ENCODE measurements around the gene OR51E2. TPM values are rescaled to one million over a fixed set of nuclear protein-coding genes. Genes with fewer than 3 reads are reported as not detected.

Gene OR51E2
- total and polyA plus RNA-seq, 2 experiments from 2014 or later = not detected

DNA sequence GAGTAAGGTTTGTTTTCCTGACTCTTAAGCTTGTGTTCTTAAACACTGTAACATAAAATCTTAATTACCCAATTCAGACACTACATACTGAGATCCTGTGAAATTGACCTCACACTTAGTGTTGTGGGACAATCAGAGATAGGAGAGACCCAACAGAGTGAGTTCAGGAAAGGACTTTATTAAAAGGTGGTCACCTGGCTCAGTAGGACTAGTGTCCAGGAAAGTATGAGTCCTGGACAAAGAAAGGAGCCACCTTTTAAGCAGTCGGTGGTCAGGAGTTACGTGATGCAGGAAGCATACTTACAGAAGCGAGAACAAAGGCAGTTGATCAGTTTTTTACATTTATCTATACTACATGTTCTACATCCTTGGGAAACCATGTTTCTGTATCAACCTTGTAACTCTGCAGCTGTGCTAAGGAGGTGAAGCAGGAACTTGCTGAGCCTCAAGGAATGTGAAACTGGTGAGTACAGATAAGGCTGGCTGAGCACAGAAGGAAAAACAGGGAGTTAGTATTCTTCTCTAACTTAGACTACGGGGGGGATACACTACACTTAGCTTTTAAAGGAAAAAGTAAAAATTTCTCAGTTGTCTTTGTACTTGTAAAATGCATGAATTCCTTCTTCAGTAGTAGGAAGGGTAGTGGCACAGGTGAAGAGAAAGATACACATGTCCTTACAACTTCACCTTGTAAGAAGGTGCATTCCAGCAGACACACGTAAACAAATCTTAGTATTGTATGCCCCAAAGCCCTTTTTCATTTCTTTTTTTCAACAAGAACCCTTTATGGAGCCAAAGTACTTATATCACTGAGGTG is 38.8 kb downstream of the OR51E2 start:
- Histone ChIP-seq H3K4me1 (ENCODE audit: low read depth) (peaks cover 3% of the 10 kb centered on the region), H3K9me3 (ENCODE audit: low read depth) (no peaks in the 10 kb centered on the region), H3K27ac (no peak overlapping the region), H3K4me3 (no peak overlapping the region), H3K36me3 (no peaks in the 10 kb centered on the region), H3K27me3 (no peaks in the 10 kb centered on the region)
- TF ChIP-seq, protein P1, sequence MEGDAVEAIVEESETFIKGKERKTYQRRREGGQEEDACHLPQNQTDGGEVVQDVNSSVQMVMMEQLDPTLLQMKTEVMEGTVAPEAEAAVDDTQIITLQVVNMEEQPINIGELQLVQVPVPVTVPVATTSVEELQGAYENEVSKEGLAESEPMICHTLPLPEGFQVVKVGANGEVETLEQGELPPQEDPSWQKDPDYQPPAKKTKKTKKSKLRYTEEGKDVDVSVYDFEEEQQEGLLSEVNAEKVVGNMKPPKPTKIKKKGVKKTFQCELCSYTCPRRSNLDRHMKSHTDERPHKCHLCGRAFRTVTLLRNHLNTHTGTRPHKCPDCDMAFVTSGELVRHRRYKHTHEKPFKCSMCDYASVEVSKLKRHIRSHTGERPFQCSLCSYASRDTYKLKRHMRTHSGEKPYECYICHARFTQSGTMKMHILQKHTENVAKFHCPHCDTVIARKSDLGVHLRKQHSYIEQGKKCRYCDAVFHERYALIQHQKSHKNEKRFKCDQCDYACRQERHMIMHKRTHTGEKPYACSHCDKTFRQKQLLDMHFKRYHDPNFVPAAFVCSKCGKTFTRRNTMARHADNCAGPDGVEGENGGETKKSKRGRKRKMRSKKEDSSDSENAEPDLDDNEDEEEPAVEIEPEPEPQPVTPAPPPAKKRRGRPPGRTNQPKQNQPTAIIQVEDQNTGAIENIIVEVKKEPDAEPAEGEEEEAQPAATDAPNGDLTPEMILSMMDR (IDR thresholded peaks at IDR 0.05; ENCODE audit: low read depth, low read length) = no peak
- DNase-seq (ENCODE audit: low read depth in 1 of 2, low spot score in 1 of 2) = peak in 1 of 2 donors; percentile 13

- Histone ChIP-seq H3K4me3 (no peak overlapping the region), H3K9me3 (ENCODE audit: low read depth) (no peaks in the 10 kb centered on the region), H3K4me1 (ENCODE audit: low read depth) (no peaks in the 10 kb centered on the region), H3K36me3 (no peaks in the 10 kb centered on the region), H3K27ac (no peak overlapping the region), H3K27me3 (no peaks in the 10 kb centered on the region)
- no peak for DNase-seq (ENCODE audit: low read depth in 1 of 2, low spot score in 1 of 2)
- TF ChIP-seq, protein P1 (IDR thresholded peaks at IDR 0.05; ENCODE audit: low read depth, low read length) = no peak
Observed at GRCh38 chr11:4654635-4655369, 42.9 kb downstream of the OR51E2 start.

DNA sequence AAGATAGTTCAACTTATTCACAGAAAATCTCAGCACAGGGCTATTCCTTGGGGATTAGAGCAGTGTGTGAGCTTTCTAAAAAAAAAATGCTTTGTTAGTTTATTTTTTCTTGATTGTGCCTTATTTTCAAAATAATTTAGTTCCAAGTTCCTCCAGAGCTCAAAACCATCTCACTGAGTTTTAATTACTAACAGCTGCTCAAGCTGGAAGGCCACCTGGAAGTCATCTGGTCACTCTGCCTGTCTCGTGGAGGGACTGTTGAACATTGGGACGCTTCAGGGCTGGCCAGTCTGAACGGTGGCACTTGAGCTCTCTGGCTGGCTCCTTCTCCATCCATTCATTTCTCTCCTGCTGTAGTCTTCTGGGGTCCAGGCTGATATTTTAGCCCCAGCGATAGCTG is 49.9 kb downstream of the OR51E2 start:
- Histone ChIP-seq H3K27me3 (no peaks in the 10 kb centered on the region), H3K4me1 (ENCODE audit: low read depth) (no peaks in the 10 kb centered on the region), H3K4me3 (no peak overlapping the region), H3K9me3 (ENCODE audit: low read depth) (no peaks in the 10 kb centered on the region), H3K27ac (no peak overlapping the region), H3K36me3 (no peaks in the 10 kb centered on the region)
- DNase-seq (ENCODE audit: low read depth in 1 of 2, low spot score in 1 of 2) = no peak
- TF ChIP-seq, protein P1 (IDR thresholded peaks at IDR 0.05; ENCODE audit: low read depth, low read length) = no peak

DNA sequence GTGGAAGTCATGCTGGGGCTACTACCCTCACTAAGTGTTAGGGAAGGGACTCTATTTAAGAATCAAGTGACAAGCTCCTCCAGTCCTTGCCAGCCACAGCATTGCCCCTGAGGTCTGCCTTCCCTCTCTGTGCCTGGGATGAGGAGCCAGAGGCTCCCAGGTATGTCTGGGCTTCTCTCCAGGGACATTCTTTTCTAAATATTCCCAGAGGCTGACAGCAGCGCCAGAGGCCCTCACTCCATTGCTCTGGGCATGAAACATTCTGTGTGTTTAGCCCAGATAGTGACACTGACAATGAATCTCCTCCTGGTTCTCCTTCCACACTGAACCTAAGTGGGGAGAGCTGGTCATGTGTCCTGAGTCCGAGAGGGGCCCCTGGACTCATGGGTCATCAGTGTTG is 51.7 kb downstream of the OR51E2 start:
- no peak for DNase-seq (ENCODE audit: low read depth in 1 of 2, low spot score in 1 of 2)
- no peaks in the 10 kb centered on the region for H3K4me1 ChIP-seq (ENCODE audit: low read depth)
- no peak overlapping the region for H3K4me3 ChIP-seq
- H3K27ac ChIP-seq = no peak overlapping the region
- TF ChIP-seq, protein P1 (IDR thresholded peaks at IDR 0.05; ENCODE audit: low read depth, low read length) = no peak
- H3K27me3 ChIP-seq = no peaks in the 10 kb centered on the region
- H3K9me3 ChIP-seq (ENCODE audit: low read depth) = no peaks in the 10 kb centered on the region
- no peaks in the 10 kb centered on the region for H3K36me3 ChIP-seq

GRCh38 chr11:4644233-4644632 is 53.4 kb downstream of the OR51E2 start:
- Histone ChIP-seq H3K4me3 (no peak overlapping the region), H3K27me3 (no peaks in the 10 kb centered on the region)
- TF ChIP-seq, protein P1 (IDR thresholded peaks at IDR 0.05; ENCODE audit: low read depth, low read length) = no peak

More at GRCh38 chr11:4644233-4644632, 53.4 kb downstream of the OR51E2 start:
- H3K4me1 ChIP-seq (ENCODE audit: low read depth) = no peaks in the 10 kb centered on the region
- H3K9me3 ChIP-seq (ENCODE audit: low read depth) = no peaks in the 10 kb centered on the region
- DNase-seq (ENCODE audit: low read depth in 1 of 2, low spot score in 1 of 2) = no peak
- no peak overlapping the region for H3K27ac ChIP-seq
- no peaks in the 10 kb centered on the region for H3K36me3 ChIP-seq

Measured in cardiac muscle cell (in vitro differentiated cells and primary cell).